OCI-LY1 (cell line): ENCODE data around the gene NUBP2.

Experiments
- H2AFZ ChIP-seq: fragments of 200-600 bp; sonication (generic), shearing (Covaris generic); 2 replicates; pipeline ENCODE4 v1.6.0; 2014; ENCODE audit warnings: antibody characterized with exemption, mild to moderate bottlenecking, low read length
- H3F3A ChIP-seq: fragments of 200-600 bp; sonication (generic), shearing (Covaris generic); 2 replicates; pipeline ENCODE4 v1.6.0; 2014; ENCODE audit warnings: mild to moderate bottlenecking, antibody characterized with exemption, low read length, moderate library complexity; ENCODE audit not compliant: insufficient read depth
- H3K27ac ChIP-seq: fragments of 200-600 bp; sonication (generic); 2 replicates; pipeline ENCODE4 v1.5.1; 2014; ENCODE audit warnings: low read length, mixed run types, mild to moderate bottlenecking, low read depth; ENCODE audit not compliant: poor library complexity, severe bottlenecking
- H3K27me3 ChIP-seq: fragments of 200-600 bp; sonication (generic); 2 replicates; pipeline ENCODE4 v1.6.0; 2014; ENCODE audit warnings: antibody characterized with exemption, mild to moderate bottlenecking, low read length, moderate library complexity; ENCODE audit not compliant: insufficient read depth
- H3K36me3 ChIP-seq: fragments of 200-600 bp; sonication (generic); 2 replicates; pipeline ENCODE4 v1.6.1; 2014; ENCODE audit warnings: mild to moderate bottlenecking, antibody characterized with exemption, low read length, moderate library complexity, mixed read lengths; ENCODE audit not compliant: insufficient read depth
- H3K4me1 ChIP-seq: fragments of 200-600 bp; sonication (generic); 2 replicates; pipeline ENCODE4 v1.5.1; 2014; ENCODE audit warnings: mild to moderate bottlenecking, low read length, moderate library complexity; ENCODE audit not compliant: insufficient read depth, severe bottlenecking
- H3K4me2 ChIP-seq: fragments of 200-600 bp; sonication (generic), shearing (Covaris generic); 2 replicates; pipeline ENCODE4 v1.6.1; 2014; ENCODE audit warnings: low read length
- H3K4me3 ChIP-seq: fragments of 200-600 bp; sonication (generic); 2 replicates; pipeline ENCODE4 v1.5.1; 2014; ENCODE audit warnings: low read length, low read depth, mild to moderate bottlenecking, mixed read lengths; ENCODE audit not compliant: poor library complexity, severe bottlenecking
- H3K79me2 ChIP-seq: fragments of 200-600 bp; shearing (Covaris generic); 2 replicates; pipeline ENCODE4 v1.6.1; 2016; ENCODE audit warnings: mixed run types, low read length, mixed read lengths; ENCODE audit not compliant: insufficient read depth
- H3K9ac ChIP-seq: fragments of 200-600 bp; sonication (generic), shearing (Covaris generic); 2 replicates; pipeline ENCODE4 v1.6.1; 2014; ENCODE audit warnings: mild to moderate bottlenecking, low read length, mixed read lengths
- H3K9me2 ChIP-seq: fragments of 200-600 bp; sonication (generic), shearing (Covaris generic); 2 replicates; pipeline ENCODE4 v1.6.1; 2014; ENCODE audit warnings: low read depth, mild to moderate bottlenecking, low read length, mixed read lengths
- H3K9me3 ChIP-seq: fragments of 200-600 bp; shearing (Covaris generic); 2 replicates; pipeline ENCODE4 v1.6.1; 2014; ENCODE audit warnings: low read length, mixed read lengths
- H4K20me1 ChIP-seq: fragments of 200-600 bp; sonication (generic), shearing (Covaris generic); 2 replicates; pipeline ENCODE4 v1.6.0; 2016; ENCODE audit warnings: mild to moderate bottlenecking, low read length; ENCODE audit not compliant: insufficient read depth
- CTCF ChIP-seq: fragments of 200-600 bp; sonication (generic), shearing (Covaris generic); IDR thresholded peaks from 2 replicates; pipeline ENCODE4 v1.5.1; 2017; ENCODE audit warnings: mild to moderate bottlenecking, antibody characterized with exemption, low read length, moderate library complexity, mixed read lengths
- EZH2 ChIP-seq: fragments of 200-600 bp; sonication (generic), shearing (Covaris generic); IDR thresholded peaks from 2 replicates; pipeline ENCODE4 v1.8.0; 2017; ENCODE audit warnings: borderline replicate concordance, mixed run types, mild to moderate bottlenecking, antibody characterized with exemption, low read length, moderate library complexity, mixed read lengths

NUBP2 gene

GRCh38 chr16:1787322-1788094 is 4.7 kb downstream of the NUBP2 start:
- H3K79me2 ChIP-seq = peaks cover 6% of the 10 kb centered on the region
- no peak for TF ChIP-seq EZH2

DNA sequence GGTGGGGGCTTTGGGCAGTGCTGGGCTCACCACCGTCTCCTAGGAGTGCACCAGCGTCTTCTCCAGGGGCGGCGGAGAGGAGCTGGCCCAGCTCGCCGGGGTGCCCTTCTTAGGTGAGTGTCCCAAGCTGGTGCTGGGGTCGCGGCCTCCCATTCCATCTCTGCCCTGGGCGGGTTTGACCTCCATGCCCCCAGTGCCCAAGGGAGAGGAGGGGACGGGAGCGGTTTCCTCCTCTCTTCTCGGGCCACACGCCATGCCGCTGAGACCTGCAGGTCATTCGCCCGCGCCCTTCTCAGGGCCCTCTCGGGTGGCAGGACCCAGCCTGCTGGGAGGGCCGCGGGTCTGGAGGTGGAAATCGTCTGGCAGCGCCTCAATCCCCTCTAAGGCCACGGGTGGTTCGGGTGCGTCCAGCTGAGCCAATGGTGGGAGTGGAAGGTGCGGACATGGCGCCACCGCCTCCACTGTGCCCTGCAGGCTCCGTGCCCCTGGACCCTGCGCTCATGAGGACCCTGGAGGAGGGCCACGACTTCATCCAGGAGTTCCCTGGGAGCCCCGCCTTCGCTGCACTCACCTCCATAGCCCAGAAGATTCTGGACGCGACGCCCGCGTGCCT is 5.4 kb downstream of the NUBP2 start:
- Histone ChIP-seq H4K20me1 (no peaks in the 10 kb centered on the region), H2AFZ (no peak overlapping the region), H3K4me3 (no peak overlapping the region), H3K4me2 (no peak overlapping the region), H3K9me3 (no peaks in the 10 kb centered on the region), H3K36me3 (peaks cover 42% of the 10 kb centered on the region), H3F3A (no peaks in the 10 kb centered on the region), H3K27ac (no peak overlapping the region), H3K9ac (no peak overlapping the region), H3K27me3 (no peaks in the 10 kb centered on the region), H3K79me2 (peaks cover 6% of the 10 kb centered on the region), H3K4me1 (peaks cover 7% of the 10 kb centered on the region), H3K9me2 (no peaks in the 10 kb centered on the region)
- TF ChIP-seq EZH2 = no peak
- TF ChIP-seq CTCF = no peak

More at GRCh38 chr16:1787322-1788094, 4.7 kb downstream of the NUBP2 start:
- Histone ChIP-seq H4K20me1 (no peaks in the 10 kb centered on the region), H3K27ac (no peak overlapping the region), H3K27me3 (no peaks in the 10 kb centered on the region), H3K9me3 (no peaks in the 10 kb centered on the region), H3K4me1 (peaks cover 7% of the 10 kb centered on the region), H3K9me2 (no peaks in the 10 kb centered on the region), H2AFZ (no peak overlapping the region), H3K4me2 (no peak overlapping the region), H3F3A (no peaks in the 10 kb centered on the region), H3K4me3 (no peak overlapping the region), H3K36me3 (peaks cover 42% of the 10 kb centered on the region), H3K9ac (no peak overlapping the region)

- Histone ChIP-seq H3K36me3 (peaks cover 42% of the 10 kb centered on the region), H3K4me2 (no peak overlapping the region), H3K4me1 (peaks cover 6% of the 10 kb centered on the region), H4K20me1 (no peaks in the 10 kb centered on the region), H3K9me3 (no peaks in the 10 kb centered on the region), H3K27me3 (no peaks in the 10 kb centered on the region), H3K79me2 (peaks cover 6% of the 10 kb centered on the region), H2AFZ (no peak overlapping the region), H3K27ac (no peak overlapping the region), H3K9me2 (no peaks in the 10 kb centered on the region), H3F3A (no peaks in the 10 kb centered on the region), H3K4me3 (no peak overlapping the region), H3K9ac (no peak overlapping the region)
- TF ChIP-seq EZH2 = no peak
- no peak for TF ChIP-seq CTCF
Observed at GRCh38 chr16:1788708-1789100, 5.9 kb downstream of the NUBP2 start.
